HEK293 (cell line): Measurements from ENCODE around the gene TOP2A.

Source experiments
- CTCF ChIA-PET: fragments of 350-600 bp; formaldehyde crosslinking; extraction: SDS; loops from one replicate; lab custom pipeline; 2021; ENCODE audit warnings: antibody characterized with exemption; lab: Yijun Ruan, JAX
- POLR2A ChIA-PET: fragments of 300-600 bp; formaldehyde crosslinking; extraction: SDS; loops from one replicate; lab custom pipeline; 2020; ENCODE audit warnings: antibody characterized with exemption, inconsistent platforms; lab: Yijun Ruan, JAX
- H3K27ac ChIP-seq: fragments of 200-500 bp; sonication (Bioruptor generic); 2 replicates; pipeline ENCODE4 v1.5.1; 2014; ENCODE audit warnings: low read depth, low read length, control low read depth, inconsistent platforms; ENCODE audit errors: extremely low read depth
- H3K36me3 ChIP-seq, 2 experiments: fragments of 200-500 bp in 1 of 2; sonication (Bioruptor generic) in 1 of 2; 1 replicate in 1 of 2; 2 replicates in 1 of 2; pipeline ENCODE4 v1.5.1; 2014 to 2017; ENCODE audit warnings: inconsistent platforms in 2 of 2, low read length in 2 of 2; ENCODE audit not compliant: control insufficient read depth in 2 of 2, insufficient read depth in 1 of 2
- H3K4me1 ChIP-seq: fragments of 200-500 bp; sonication (Bioruptor generic); 2 replicates; pipeline ENCODE4 v1.5.1; 2014; ENCODE audit warnings: mild to moderate bottlenecking, low read length, inconsistent platforms; ENCODE audit not compliant: control insufficient read depth, insufficient read depth
- H3K4me3 ChIP-seq: 2 replicates; pipeline ENCODE4 v1.5.1; 2011; ENCODE audit warnings: low read depth, mild to moderate bottlenecking, control low read depth, low read length, moderate library complexity
- H3K9me3 ChIP-seq: fragments of 200-500 bp; sonication (Bioruptor generic); 2 replicates; pipeline ENCODE4 v1.5.1; 2014; ENCODE audit warnings: low read depth, low read length, inconsistent platforms; ENCODE audit not compliant: control insufficient read depth, insufficient read depth
- CTCF ChIP-seq: fragments of 450-650 bp; formaldehyde crosslinking; IDR thresholded peaks from 2 replicates; pipeline ENCODE4 v1.5.1; 2016; ENCODE audit warnings: missing biosample characterization, missing genetic modification characterization
- GLI2 ChIP-seq: fragments of 450-650 bp; formaldehyde crosslinking; IDR thresholded peaks from 2 replicates; pipeline ENCODE4; 2017; ENCODE audit warnings: missing biosample characterization, missing genetic modification characterization, low read depth, borderline replicate concordance
- SALL2 ChIP-seq: fragments of 450-650 bp; formaldehyde crosslinking; IDR thresholded peaks from 2 replicates; pipeline ENCODE4 v1.5.0; 2017; ENCODE audit warnings: missing biosample characterization, mild to moderate bottlenecking, missing genetic modification characterization, borderline replicate concordance
- SETDB1 ChIP-seq: IDR thresholded peaks from one replicate; pipeline ENCODE4 v1.6.1; 2017; ENCODE audit warnings: mild to moderate bottlenecking, low read length, moderate library complexity, mixed read lengths; ENCODE audit not compliant: insufficient read length
- YY1 ChIP-seq: fragments of 450-650 bp; formaldehyde crosslinking; IDR thresholded peaks from 2 replicates; pipeline ENCODE4 v1.5.1; 2018; ENCODE audit warnings: missing biosample characterization, missing genetic modification characterization
- ZBTB48 ChIP-seq: fragments of 450-650 bp; formaldehyde crosslinking; IDR thresholded peaks from 2 replicates; pipeline ENCODE4 v1.5.1; 2016; ENCODE audit warnings: missing biosample characterization, missing genetic modification characterization
- ZFP41 ChIP-seq: fragments of 450-650 bp; formaldehyde crosslinking; IDR thresholded peaks from 2 replicates; pipeline ENCODE4 v1.5.1; 2016; ENCODE audit warnings: missing biosample characterization, missing genetic modification characterization, borderline replicate concordance
- ZNF221 ChIP-seq: fragments of 450-650 bp; formaldehyde crosslinking; IDR thresholded peaks from 2 replicates; pipeline ENCODE4 v1.5.1; 2017; ENCODE audit warnings: missing biosample characterization, missing genetic modification characterization, borderline replicate concordance
- ZNF280C ChIP-seq: fragments of 450-650 bp; formaldehyde crosslinking; IDR thresholded peaks from 2 replicates; pipeline ENCODE4 v1.5.1; 2016; ENCODE audit warnings: missing biosample characterization, missing genetic modification characterization
- ZNF311 ChIP-seq: fragments of 450-650 bp; formaldehyde crosslinking; IDR thresholded peaks from 2 replicates; pipeline ENCODE4 v1.5.1; 2017; ENCODE audit warnings: missing biosample characterization, missing genetic modification characterization, borderline replicate concordance
- ZNF394 ChIP-seq: fragments of 450-650 bp; formaldehyde crosslinking; IDR thresholded peaks from 2 replicates; pipeline ENCODE4 v1.5.1; 2016; ENCODE audit warnings: missing biosample characterization, missing genetic modification characterization, mild to moderate bottlenecking, moderate library complexity, borderline replicate concordance
- ZNF513 ChIP-seq: fragments of 450-650 bp; IDR thresholded peaks from 2 replicates; pipeline ENCODE4 v1.5.1; 2018; ENCODE audit warnings: missing biosample characterization, missing genetic modification characterization
- ZNF561 ChIP-seq: fragments of 450-650 bp; IDR thresholded peaks from 2 replicates; pipeline ENCODE4 v1.5.1; 2018; ENCODE audit warnings: missing biosample characterization, missing genetic modification characterization, borderline replicate concordance
- ZNF621 ChIP-seq: fragments of 450-650 bp; formaldehyde crosslinking; IDR thresholded peaks from 2 replicates; pipeline ENCODE4 v1.5.1; 2017; ENCODE audit warnings: missing biosample characterization, missing genetic modification characterization
- ZSCAN23 ChIP-seq: fragments of 450-650 bp; formaldehyde crosslinking; IDR thresholded peaks from 2 replicates; pipeline ENCODE4 v1.5.1; 2016; ENCODE audit warnings: missing biosample characterization, missing genetic modification characterization
- TF ChIP-seq, protein P1 (sequence below): fragments of 450-650 bp; IDR thresholded peaks from 2 replicates; pipeline ENCODE4 v1.5.1; 2018; ENCODE audit warnings: missing biosample characterization, mild to moderate bottlenecking, missing genetic modification characterization

Gene TOP2A

GRCh38 chr17:40417258-40417608, 463 bp downstream of the TOP2A start (continued):
- TF ChIP-seq CTCF, result peak; percentile 44; the same call in 1 of the 2 replicates
- 0 out of 2 replicates have a peak, but pooled peaks have one; percentile 60 for TF ChIP-seq ZBTB48 (tag by site-specific recombination)
- TF ChIP-seq ZNF221 (tag by site-specific recombination), result no peak

GRCh38 chr17:40416671-40417070, 1.0 kb downstream of the TOP2A start:
- Histone ChIP-seq H3K27ac (peak overlapping the region; percentile 94), H3K9me3 (no peaks in the 10 kb centered on the region), H3K4me3 (peak overlapping the region; percentile 96), H3K36me3 (peaks cover 35 to 48% of the 10 kb centered on the region in 2 experiments), H3K4me1 (no peaks in the 10 kb centered on the region)
- ChIA-PET CTCF (interaction anchor here (0.5 to 8.4 kb wide), 17 partner anchors 9 to 1236 kb away, joined by 3 to 84 read pairs (median 4); no protein-coding TSS in a partner anchor), POLR2A (interaction anchor here (0.7 to 1.9 kb wide), 7 partner anchors 9 to 119 kb away, joined by 3 to 18 read pairs (median 3); no protein-coding TSS in a partner anchor)
- TF ChIP-seq ZNF513 (no peak), SETDB1 (no peak), ZSCAN23 (no peak), ZBTB48 (tag by site-specific recombination) (no peak), ZNF561 (tag by site-specific recombination) (no peak), YY1 (tag by site-specific recombination) (no peak), ZNF280C (tag by site-specific recombination) (no peak), ZFP41 (tag by site-specific recombination) (no peak), GLI2 (tag by site-specific recombination) (no peak), ZNF621 (tag by site-specific recombination) (no peak), ZNF394 (tag by site-specific recombination) (no peak), ZNF311 (tag by site-specific recombination) (no peak), SALL2 (tag by site-specific recombination) (no peak)
- TF ChIP-seq, protein P1, sequence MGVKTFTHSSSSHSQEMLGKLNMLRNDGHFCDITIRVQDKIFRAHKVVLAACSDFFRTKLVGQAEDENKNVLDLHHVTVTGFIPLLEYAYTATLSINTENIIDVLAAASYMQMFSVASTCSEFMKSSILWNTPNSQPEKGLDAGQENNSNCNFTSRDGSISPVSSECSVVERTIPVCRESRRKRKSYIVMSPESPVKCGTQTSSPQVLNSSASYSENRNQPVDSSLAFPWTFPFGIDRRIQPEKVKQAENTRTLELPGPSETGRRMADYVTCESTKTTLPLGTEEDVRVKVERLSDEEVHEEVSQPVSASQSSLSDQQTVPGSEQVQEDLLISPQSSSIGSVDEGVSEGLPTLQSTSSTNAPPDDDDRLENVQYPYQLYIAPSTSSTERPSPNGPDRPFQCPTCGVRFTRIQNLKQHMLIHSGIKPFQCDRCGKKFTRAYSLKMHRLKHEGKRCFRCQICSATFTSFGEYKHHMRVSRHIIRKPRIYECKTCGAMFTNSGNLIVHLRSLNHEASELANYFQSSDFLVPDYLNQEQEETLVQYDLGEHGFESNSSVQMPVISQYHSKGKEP (tag by site-specific recombination), result no peak
